OCI-LY3 (cell line): ENCODE results near the gene DISP3.

Experiments
- H2AFZ ChIP-seq: fragments of 200-600, 300-600 bp; shearing (Covaris generic); 2 replicates; pipeline ENCODE4 v1.6.0; 2014; ENCODE audit warnings: antibody characterized with exemption, low read depth, low read length
- H3K27ac ChIP-seq: fragments of 200-600, 300-600 bp; sonication (generic); 2 replicates; pipeline ENCODE4 v1.5.1; 2014; ENCODE audit warnings: mild to moderate bottlenecking, low read length, moderate library complexity, mixed read lengths
- H3K27me3 ChIP-seq: fragments of 200-600, 300-600 bp; sonication (generic); 2 replicates; pipeline ENCODE4 v1.6.1; 2014; ENCODE audit warnings: low read depth, low read length, mixed read lengths
- H3K36me3 ChIP-seq: fragments of 200-600, 300-600 bp; sonication (generic); replicated peaks from 2 replicates; pipeline ENCODE3; 2014; ENCODE audit warnings: low read depth, low read length, mixed read lengths
- H3K4me1 ChIP-seq: fragments of 300-600, 200-600 bp; sonication (generic); 2 replicates; pipeline ENCODE4 v1.6.1; 2014; ENCODE audit warnings: low read length, mixed read lengths
- H3K4me2 ChIP-seq: fragments of 200-600, 300-600 bp; sonication (generic); 2 replicates; pipeline ENCODE4 v1.6.1; 2014; ENCODE audit warnings: low read length, mixed read lengths
- H3K4me3 ChIP-seq: fragments of 300-600, 200-600 bp; sonication (generic); 2 replicates; pipeline ENCODE4 v1.5.1; 2014; ENCODE audit warnings: antibody characterized with exemption, mild to moderate bottlenecking, low read length, moderate library complexity
- H3K79me2 ChIP-seq: fragments of 300-600, 200-600 bp; shearing (Covaris generic); 2 replicates; pipeline ENCODE4 v1.6.1; 2014; ENCODE audit warnings: mild to moderate bottlenecking, low read length, mixed read lengths
- H3K9ac ChIP-seq: fragments of 300-600, 200-600 bp; shearing (Covaris generic); 2 replicates; pipeline ENCODE4 v1.6.0; 2014; ENCODE audit warnings: mild to moderate bottlenecking, low read length, moderate library complexity
- H3K9me3 ChIP-seq: fragments of 200-600, 300-600 bp; shearing (Covaris generic); 2 replicates; pipeline ENCODE4 v1.6.1; 2014; ENCODE audit warnings: low read length, mixed read lengths; ENCODE audit not compliant: insufficient read depth
- H4K20me1 ChIP-seq: fragments of 200-600, 300-600 bp; sonication (generic); 2 replicates; pipeline ENCODE4 v1.6.1; 2016; ENCODE audit warnings: low read length, mixed read lengths; ENCODE audit not compliant: insufficient read depth
- CTCF ChIP-seq: fragments of 200-600, 300-600 bp; sonication (generic); IDR thresholded peaks from 2 replicates; pipeline ENCODE4 v1.5.1; 2014; ENCODE audit warnings: antibody characterized with exemption, low read length, low read depth
- EZH2phosphoT487 ChIP-seq: fragments of 200-600 bp; shearing (Covaris generic); IDR thresholded peaks from 2 replicates; pipeline ENCODE4 v1.6.1; 2018; ENCODE audit warnings: antibody characterized with exemption, mixed run types, low read depth

The DISP3 gene

GRCh38 chr1:11550664-11551283 lies 71.8 kb downstream of the DISP3 start:
- no peak overlapping the region for H3K9ac ChIP-seq
- H3K9me3 ChIP-seq: no peaks in the 10 kb centered on the region
- no peaks in the 10 kb centered on the region for H3K4me1 ChIP-seq
- H3K4me3 ChIP-seq: no peak overlapping the region
- H2AFZ ChIP-seq: no peak overlapping the region
- no peak overlapping the region for H3K27ac ChIP-seq
- H3K36me3 ChIP-seq: no peaks in the 10 kb centered on the region
- no peaks in the 10 kb centered on the region for H3K27me3 ChIP-seq
- H4K20me1 ChIP-seq: no peaks in the 10 kb centered on the region
- H3K79me2 ChIP-seq: no peaks in the 10 kb centered on the region
- H3K4me2 ChIP-seq: no peak overlapping the region
- no peak for TF ChIP-seq CTCF
- TF ChIP-seq EZH2phosphoT487: no peak

GRCh38 chr1:11558276-11558675 lies 79.3 kb downstream of the DISP3 start:
- Histone ChIP-seq H3K4me3 (no peak overlapping the region), H3K9ac (no peak overlapping the region), H3K9me3 (no peaks in the 10 kb centered on the region), H3K4me2 (no peak overlapping the region), H3K27ac (no peak overlapping the region), H3K79me2 (no peaks in the 10 kb centered on the region), H3K36me3 (no peaks in the 10 kb centered on the region), H3K27me3 (peaks cover 11% of the 10 kb centered on the region), H4K20me1 (no peaks in the 10 kb centered on the region), H3K4me1 (peaks cover 3% of the 10 kb centered on the region), H2AFZ (no peak overlapping the region)
- TF ChIP-seq EZH2phosphoT487 (no peak), CTCF (no peak)

- H3K27ac ChIP-seq: no peak overlapping the region
- H3K9ac ChIP-seq: no peak overlapping the region
- no peaks in the 10 kb centered on the region for H3K36me3 ChIP-seq
- no peaks in the 10 kb centered on the region for H3K9me3 ChIP-seq
- H3K4me2 ChIP-seq: no peak overlapping the region
- no peak overlapping the region for H3K4me3 ChIP-seq
- no peaks in the 10 kb centered on the region for H4K20me1 ChIP-seq
- H3K27me3 ChIP-seq: peaks cover 11% of the 10 kb centered on the region
- no peak overlapping the region for H2AFZ ChIP-seq
- H3K79me2 ChIP-seq: no peaks in the 10 kb centered on the region
- peaks cover 11% of the 10 kb centered on the region for H3K4me1 ChIP-seq
- TF ChIP-seq EZH2phosphoT487: no peak
- TF ChIP-seq CTCF: no peak
These were observed 80.1 kb downstream of the DISP3 start for GRCh38 chr1:11558871-11559590.

- peaks cover 13% of the 10 kb centered on the region for H3K4me1 ChIP-seq
- no peaks in the 10 kb centered on the region for H3K9me3 ChIP-seq
- no peaks in the 10 kb centered on the region for H4K20me1 ChIP-seq
- no peak for TF ChIP-seq CTCF
- no peak for TF ChIP-seq EZH2phosphoT487
- no peak overlapping the region for H3K9ac ChIP-seq
- H3K79me2 ChIP-seq: no peaks in the 10 kb centered on the region
- H3K36me3 ChIP-seq: no peaks in the 10 kb centered on the region
- H3K4me2 ChIP-seq: no peak overlapping the region
- H2AFZ ChIP-seq: no peak overlapping the region
- peaks cover 11% of the 10 kb centered on the region for H3K27me3 ChIP-seq
- no peak overlapping the region for H3K4me3 ChIP-seq
- H3K27ac ChIP-seq: no peak overlapping the region
These were observed 80.6 kb downstream of the DISP3 start for GRCh38 chr1:11559591-11559970.
